Measurements from ENCODE around the gene SCN1B.

Gene SCN1B

GRCh38 chr19:34999498-35000337 is 30.6 kb upstream of the SCN1B start, which contains the start of gene GRAMD1A (continued):
- TF ChIP-seq ZNF830 (tag by site-specific recombination; IDR thresholded peaks at IDR 0.05; ENCODE audit: low read depth) (no peak), ZNF214 (tag by site-specific recombination; IDR thresholded peaks at IDR 0.05; ENCODE audit: borderline replicate concordance) (no peak), PRDM1 (tag by site-specific recombination; IDR thresholded peaks at IDR 0.05) (peak; percentile 96), ZNF366 (tag by site-specific recombination; conservative IDR thresholded peaks at IDR 0.05) (peak; percentile 99), ZNF664 (tag by site-specific recombination; IDR thresholded peaks at IDR 0.05) (0 out of 2 replicates have a peak, but pooled peaks have one; percentile 21), ZBTB11 (tag by site-specific recombination; conservative IDR thresholded peaks at IDR 0.05; ENCODE audit: low read depth) (peak; percentile 93), GLI4 (tag by site-specific recombination; IDR thresholded peaks at IDR 0.05) (no peak), ZBTB44 (tag by site-specific recombination; IDR thresholded peaks at IDR 0.05) (no peak), ZNF335 (tag by site-specific recombination; conservative IDR thresholded peaks at IDR 0.05) (peak; percentile 76), ZNF670 (tag by site-specific recombination; IDR thresholded peaks at IDR 0.05; ENCODE audit: low read depth) (no peak), RBAK (tag by site-specific recombination; IDR thresholded peaks at IDR 0.05) (no peak; the same call in 1 of the 2 replicates), KLF1 (tag by site-specific recombination; IDR thresholded peaks at IDR 0.05) (peak; percentile 90), ZBTB1 (tag by site-specific recombination; IDR thresholded peaks at IDR 0.05) (no peak), ZNF146 (tag by site-specific recombination; IDR thresholded peaks at IDR 0.05) (no peak), ZNF449 (tag by site-specific recombination; IDR thresholded peaks at IDR 0.05) (peak; percentile 76), ZNF518A (tag by site-specific recombination; conservative IDR thresholded peaks at IDR 0.05; ENCODE audit: low read depth) (0 out of 2 replicates have a peak, but pooled peaks have one; percentile 38), ZXDB (tag by site-specific recombination; IDR thresholded peaks at IDR 0.05) (peak; percentile 97)
- TF ChIP-seq, protein P1, sequence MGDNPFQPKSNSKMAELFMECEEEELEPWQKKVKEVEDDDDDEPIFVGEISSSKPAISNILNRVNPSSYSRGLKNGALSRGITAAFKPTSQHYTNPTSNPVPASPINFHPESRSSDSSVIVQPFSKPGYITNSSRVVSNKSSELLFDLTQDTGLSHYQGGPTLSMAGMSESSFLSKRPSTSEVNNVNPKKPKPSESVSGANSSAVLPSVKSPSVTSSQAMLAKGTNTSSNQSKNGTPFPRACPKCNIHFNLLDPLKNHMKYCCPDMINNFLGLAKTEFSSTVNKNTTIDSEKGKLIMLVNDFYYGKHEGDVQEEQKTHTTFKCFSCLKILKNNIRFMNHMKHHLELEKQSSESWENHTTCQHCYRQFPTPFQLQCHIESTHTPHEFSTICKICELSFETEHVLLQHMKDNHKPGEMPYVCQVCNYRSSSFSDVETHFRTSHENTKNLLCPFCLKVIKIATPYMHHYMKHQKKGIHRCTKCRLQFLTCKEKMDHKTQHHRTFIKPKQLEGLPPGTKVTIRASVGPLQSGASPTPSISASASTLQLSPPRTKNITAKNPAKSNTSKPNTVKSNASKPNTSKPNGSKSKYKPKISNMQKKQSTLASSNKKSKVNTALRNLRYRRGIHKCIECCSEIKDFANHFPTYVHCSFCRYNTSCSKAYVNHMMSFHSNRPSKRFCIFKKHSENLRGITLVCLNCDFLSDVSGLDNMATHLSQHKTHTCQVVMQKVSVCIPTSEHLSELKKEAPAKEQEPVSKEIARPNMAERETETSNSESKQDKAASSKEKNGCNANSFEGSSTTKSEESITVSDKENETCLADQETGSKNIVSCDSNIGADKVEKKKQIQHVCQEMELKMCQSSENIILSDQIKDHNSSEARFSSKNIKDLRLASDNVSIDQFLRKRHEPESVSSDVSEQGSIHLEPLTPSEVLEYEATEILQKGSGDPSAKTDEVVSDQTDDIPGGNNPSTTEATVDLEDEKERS (tag by site-specific recombination; IDR thresholded peaks at IDR 0.05), result peak; percentile 82
- TF ChIP-seq, protein P2, sequence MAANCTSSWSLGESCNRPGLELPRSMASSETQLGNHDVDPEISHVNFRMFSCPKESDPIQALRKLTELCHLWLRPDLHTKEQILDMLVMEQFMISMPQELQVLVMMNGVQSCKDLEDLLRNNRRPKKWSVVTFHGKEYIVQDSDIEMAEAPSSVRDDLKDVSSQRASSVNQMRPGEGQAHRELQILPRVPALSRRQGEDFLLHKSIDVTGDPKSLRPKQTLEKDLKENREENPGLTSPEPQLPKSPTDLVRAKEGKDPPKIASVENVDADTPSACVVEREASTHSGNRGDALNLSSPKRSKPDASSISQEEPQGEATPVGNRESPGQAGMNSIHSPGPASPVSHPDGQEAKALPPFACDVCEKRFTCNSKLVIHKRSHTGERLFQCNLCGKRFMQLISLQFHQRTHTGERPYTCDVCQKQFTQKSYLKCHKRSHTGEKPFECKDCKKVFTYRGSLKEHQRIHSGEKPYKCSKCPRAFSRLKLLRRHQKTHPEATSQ (tag by site-specific recombination; IDR thresholded peaks at IDR 0.05), result 0 out of 2 replicates have a peak, but pooled peaks have one; percentile 60

Data from HEK293 (cell line).